ENCODE data around the gene TMEM175.

TMEM175 gene

GRCh38 chr4:1003271-1004070 lies 71.2 kb downstream of the TMEM175 start:
- DNase-seq (ENCODE audit: low read depth): no peak

GRCh38 chr4:1004071-1004418 lies 71.8 kb downstream of the TMEM175 start:
- DNase-seq (ENCODE audit: low read depth): no peak

- no peak for DNase-seq (ENCODE audit: low read depth)
These were observed 72.6 kb downstream of the TMEM175 start for GRCh38 chr4:1004557-1005485.

- no peak for DNase-seq (ENCODE audit: low read depth)
These were observed 74.6 kb downstream of the TMEM175 start for GRCh38 chr4:1006856-1007255.

Data from iris pigment epithelial cell (primary cell).